HCT116 (cell line): Measurements from ENCODE around the gene SLC7A11.

Experiments
- CTCF ChIP-seq, 3 experiments: fragments of 200-600 bp in 1 of 3; sonication (generic) in 1 of 3; IDR thresholded peaks in 2 of 3; conservative IDR thresholded peaks in 1 of 3; 2 replicates each; pipeline ENCODE4 v1.5.1; 2012 to 2017; ENCODE audit warnings: low read depth in 2 of 3, low read length in 2 of 3, antibody characterized with exemption in 1 of 3, borderline replicate concordance in 1 of 3, control low read depth in 1 of 3, mild to moderate bottlenecking in 1 of 3, mixed read lengths in 1 of 3, mixed run types in 1 of 3, moderate library complexity in 1 of 3; ENCODE audit not compliant: insufficient read depth in 1 of 3
- ELF1 ChIP-seq: IDR thresholded peaks from 2 replicates; pipeline ENCODE4 v1.6.1; 2012; ENCODE audit warnings: low read depth, borderline replicate concordance
- EZH2 ChIP-seq: fragments of 200-600 bp; sonication (generic); IDR thresholded peaks from 2 replicates; pipeline ENCODE4 v1.6.1; 2017; ENCODE audit warnings: antibody characterized with exemption, mixed run types
- MAX ChIP-seq: IDR thresholded peaks from 2 replicates; pipeline ENCODE4 v1.6.1; 2012
- SP1 ChIP-seq: IDR thresholded peaks from 2 replicates; pipeline ENCODE4 v1.6.1; 2012; ENCODE audit warnings: low read depth
- ZNF274 ChIP-seq: fragments of 200-500 bp; sonication (Bioruptor generic); IDR thresholded peaks from 2 replicates; pipeline ENCODE4 v1.6.1; 2014; ENCODE audit warnings: mild to moderate bottlenecking, low read depth, low read length, inconsistent platforms

- no peak for TF ChIP-seq EZH2
- TF ChIP-seq MAX: no peak
- no peak for TF ChIP-seq CTCF (IDR thresholded peaks at IDR 0.05 in 2 of 3, conservative IDR thresholded peaks at IDR 0.05 in 1 of 3; ENCODE audit: borderline replicate concordance in 1 of 3, insufficient read depth in 1 of 3, low read depth in 2 of 3, low read length in 2 of 3)
- TF ChIP-seq SP1: no peak
- TF ChIP-seq ZNF274: no peak
- TF ChIP-seq ELF1: no peak
Observed at GRCh38 chr4:138114434-138114833, 127.7 kb downstream of the SLC7A11 start.
